GM19023 (cell line): Measurements from ENCODE around the gene TMEM232.
A peak's percentile ranks its signal among the peaks of the same experiment; 100 is the strongest.
"Not testable (repeated sequence)": the region's sequence is repeated elsewhere in the genome, so short reads cannot be mapped to it uniquely, and the experiment has no call there.

Experiments used
- ATAC-seq: cut with Tn5 transposase; IDR thresholded peaks from one replicate; pipeline ENCODE4 v1.9.1; 2021; ENCODE audit warnings: mild to moderate bottlenecking, moderate library complexity; ENCODE audit not compliant: unreplicated experiment

TMEM232 gene

DNA sequence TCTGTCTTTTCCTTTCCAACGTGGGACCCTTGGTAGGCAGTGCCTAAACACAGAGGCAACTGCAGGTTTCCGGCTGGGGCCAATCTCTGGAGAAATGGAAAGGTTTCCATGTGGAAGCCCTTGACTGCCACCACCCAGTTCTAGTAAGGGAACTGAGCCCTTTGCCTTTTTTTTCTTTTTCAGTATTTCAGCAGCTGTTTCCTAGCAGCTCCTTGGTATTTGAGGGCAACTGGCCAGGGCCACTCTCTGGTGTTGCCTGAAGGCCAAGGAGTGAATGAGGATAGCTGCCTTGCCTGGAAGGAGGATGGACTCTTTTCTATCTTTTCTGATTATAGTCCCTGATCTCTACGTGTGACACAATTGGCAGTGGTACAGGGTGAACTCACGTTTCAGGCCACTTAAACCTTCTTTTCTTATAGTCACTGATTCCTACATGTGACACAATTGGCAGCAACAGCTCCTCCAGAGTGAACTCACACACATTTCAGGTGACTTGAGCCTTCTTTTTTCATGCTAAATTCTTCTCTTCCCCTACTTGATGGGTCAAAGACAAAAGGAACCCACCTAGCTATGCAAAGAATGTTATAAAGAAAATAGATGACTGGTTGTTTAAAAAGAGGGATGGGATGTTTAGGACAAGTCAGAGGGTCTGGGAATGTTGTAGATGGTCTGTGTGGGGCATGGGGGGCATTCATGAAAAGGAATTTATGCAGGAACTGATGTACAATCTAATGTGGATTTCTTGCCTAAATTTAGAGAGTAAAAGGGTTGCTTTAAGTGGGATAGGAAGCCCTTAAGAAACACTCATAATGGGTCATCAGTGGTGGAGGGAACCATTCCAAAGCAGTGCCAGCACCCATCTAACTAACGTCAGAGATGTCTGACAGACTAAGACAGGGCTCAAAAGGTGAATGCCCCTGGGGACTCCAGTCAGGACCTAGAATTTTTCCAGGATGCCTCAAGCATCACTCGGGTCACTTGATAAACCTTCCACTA lies 190.1 kb downstream of the TMEM232 start:
- no peak for ATAC-seq

DNA sequence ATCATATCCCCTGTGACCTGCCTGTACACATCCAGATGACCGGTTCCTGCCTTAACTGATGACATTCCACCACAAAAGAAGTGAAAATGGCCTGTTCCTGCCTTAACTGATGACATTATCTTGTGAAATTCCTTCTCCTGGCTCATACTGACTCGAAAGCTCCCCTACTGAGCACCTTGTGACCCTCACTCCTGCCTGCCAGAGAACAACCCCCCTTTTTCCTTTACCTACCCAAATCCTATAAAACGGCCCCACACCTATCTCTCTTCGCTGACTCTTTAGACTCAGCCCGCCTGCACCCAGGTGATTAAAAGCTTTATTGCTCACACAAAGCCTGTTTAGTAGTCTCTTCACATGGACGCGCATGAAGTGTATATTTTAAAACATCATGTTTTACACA lies 191.3 kb downstream of the TMEM232 start:
- not testable (repeated sequence) for ATAC-seq

DNA sequence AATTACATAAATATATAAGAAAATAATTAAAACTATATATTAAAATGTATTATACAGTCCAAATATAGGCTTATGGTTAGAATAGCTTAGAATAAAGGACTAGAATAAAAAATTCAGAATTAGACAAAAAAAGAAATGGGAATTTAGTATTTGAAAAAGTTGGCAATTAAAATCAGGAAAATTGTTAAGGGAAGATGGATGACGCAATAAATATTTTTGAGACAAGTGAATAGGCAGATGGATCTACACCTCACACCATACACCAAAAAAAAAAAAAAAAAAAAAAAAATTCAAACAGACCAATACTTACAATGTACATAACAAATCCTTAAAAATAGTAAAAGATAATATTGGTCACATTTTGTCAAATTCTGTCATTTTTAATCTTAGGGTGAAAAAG lies 200.7 kb downstream of the TMEM232 start:
- ATAC-seq = no peak

DNA sequence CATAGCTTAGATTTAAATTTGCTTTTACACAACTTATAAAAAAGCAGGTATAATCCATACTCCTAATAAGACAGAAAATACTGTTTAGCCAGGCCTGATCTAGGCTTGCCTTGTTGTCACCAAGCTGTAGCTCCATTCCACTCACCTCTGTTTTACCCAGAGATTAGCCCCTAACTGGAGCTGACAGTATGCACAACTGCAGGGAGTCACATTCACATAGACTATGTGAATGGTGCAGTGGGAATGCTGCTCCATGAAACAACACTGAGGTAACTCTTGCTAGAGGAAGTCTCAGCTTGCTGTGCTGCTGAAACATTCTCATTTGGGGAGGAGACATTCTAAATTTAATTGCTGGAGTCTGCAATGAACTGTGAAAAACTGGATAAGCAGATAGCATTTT lies 209.1 kb downstream of the TMEM232 start:
- ATAC-seq = no peak

DNA sequence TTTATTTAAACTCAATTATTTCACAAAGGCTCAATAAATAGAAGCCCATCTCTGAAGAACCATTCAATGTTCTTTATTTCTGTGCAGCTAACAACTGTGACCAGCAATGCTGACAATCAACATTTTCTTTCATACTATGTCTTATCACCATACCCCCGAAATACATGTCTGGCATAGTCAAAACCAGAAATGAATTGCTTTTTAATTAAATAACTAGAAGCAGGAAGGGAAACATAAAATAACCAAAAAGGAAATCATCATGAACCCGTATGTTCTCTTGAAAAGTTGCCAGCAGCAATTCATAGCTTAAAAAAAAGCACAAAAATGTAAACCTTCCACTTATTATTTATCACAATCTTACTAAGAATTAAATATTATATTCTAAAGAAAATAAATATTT lies 212.4 kb downstream of the TMEM232 start:
- ATAC-seq = no peak

DNA sequence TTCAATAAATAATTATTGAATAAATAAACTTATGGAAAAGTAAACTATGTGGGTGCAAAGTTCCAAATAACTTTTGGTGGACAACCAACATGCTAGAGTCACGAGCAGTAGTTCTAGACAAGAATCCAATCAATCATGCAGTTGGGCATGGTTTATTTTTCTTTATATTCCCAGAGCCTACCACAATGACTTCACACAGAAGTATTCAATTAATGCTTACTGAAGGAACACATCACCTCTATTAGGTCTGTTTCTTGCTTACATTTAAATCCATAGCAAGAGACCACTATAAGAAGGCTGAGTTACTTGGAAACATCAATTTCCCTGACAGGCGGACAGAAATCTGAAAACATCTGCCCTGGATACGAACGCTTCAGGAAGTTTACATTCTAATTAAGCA lies 214.2 kb downstream of the TMEM232 start:
- ATAC-seq = no peak

DNA sequence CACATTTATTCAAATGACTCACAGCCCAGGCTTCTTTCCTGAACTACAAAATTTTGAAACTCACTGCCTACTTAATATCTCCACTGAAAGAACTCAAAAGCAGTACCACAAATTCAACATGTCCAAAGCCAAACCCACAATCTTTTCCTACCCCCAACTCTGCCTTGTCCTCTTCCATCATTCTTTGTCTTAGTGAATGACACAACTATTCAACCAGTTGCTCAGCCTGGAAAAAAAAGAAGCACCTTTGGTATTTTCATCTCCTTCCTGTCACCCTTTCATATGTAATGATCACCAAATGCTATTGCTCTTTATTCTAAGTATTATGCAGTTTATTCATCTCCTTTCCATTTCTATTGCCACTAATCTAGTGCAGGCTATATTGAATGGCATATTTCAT lies 216.3 kb downstream of the TMEM232 start:
- ATAC-seq = no peak

DNA sequence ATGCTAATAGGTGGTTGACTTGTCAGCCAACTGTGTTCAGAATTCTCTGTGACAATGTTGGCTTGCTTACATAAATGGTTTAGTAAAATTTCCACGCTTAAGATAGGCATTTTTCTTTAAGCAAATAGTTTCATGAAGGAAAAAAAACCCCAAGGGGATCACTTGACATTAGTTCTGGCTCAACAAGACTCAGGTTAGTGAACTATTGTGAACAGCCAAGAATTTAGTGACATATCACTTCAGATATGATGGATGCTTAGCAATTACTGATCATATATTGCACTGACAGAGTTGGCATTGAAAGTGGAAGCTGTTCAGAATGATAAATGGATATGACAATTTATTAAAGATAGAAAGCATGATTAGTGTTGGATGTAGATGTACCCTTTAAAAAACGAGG lies 218.5 kb downstream of the TMEM232 start:
- ATAC-seq = no peak

DNA sequence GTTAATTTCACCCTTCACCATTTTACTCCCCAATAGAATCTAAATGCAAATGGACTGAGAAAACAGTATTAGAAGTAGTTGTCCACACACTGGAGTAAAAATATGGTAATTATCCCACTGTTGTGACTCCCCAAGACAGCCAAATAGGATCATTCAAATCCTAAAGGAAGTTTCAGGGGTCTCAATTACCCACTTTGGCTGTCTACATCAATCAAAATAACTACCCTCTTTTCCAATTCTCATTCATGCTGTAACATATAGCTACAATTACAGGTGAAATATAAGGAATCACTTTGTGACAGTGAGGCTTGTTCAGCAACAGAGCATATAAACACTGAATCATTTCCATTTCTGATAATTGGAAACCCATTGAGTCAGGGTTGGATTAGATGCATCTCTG lies 220.1 kb downstream of the TMEM232 start:
- no peak for ATAC-seq

DNA sequence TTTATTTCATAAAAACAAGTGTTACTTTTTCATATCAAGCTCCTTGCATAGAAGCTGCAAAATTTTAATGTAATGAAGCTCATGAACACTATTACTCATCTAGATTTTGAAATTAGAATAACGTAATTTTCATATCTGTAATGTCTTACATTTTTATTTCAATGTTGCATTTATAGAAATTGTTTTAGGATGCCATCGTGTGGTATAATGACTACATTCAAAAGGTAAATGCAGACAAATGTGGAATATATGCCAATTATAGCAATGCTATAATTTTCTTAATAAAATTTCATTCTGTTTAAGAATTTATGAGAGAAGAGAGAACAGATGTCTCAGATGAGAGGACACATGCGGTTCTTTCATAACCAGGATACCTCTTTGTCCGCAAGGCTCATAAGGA lies 230.2 kb downstream of the TMEM232 start:
- ATAC-seq = no peak

DNA sequence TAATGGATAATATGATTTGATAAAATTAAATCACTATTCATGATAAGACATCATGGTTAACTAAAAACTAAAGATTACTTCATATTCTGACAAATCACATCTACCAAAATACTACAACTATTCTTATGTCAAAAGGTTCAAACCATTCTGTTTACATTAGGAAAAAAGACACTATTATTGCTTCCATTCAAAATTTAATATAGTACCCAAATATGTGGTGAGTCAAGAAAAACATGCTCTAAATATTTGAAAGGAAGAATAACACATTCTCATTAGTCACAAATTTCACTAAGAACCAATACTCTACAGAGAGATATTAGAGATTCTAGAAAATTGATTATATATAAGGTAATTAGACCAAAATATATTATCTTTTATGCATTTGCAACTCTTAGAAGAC lies 234.0 kb downstream of the TMEM232 start:
- ATAC-seq = no peak

DNA sequence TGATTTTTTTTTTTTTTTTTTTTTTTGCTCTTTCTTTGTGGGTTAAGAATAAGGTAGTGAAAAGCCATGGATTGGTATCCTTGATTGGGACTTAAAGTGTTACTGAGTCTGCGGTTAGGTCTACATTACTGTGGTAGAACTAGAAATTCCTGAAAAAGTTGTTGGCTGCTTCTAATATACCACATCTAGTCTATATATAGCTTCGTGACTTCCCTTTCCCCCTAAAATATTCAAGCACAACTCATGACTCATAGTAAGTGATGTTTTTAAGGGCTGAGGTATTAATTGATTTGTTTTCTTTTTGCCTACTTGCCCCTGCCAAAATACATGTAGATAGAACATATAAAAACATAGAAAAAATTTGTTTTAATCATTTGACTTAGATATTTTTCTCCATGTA lies 247.6 kb downstream of the TMEM232 start:
- no peak for ATAC-seq

DNA sequence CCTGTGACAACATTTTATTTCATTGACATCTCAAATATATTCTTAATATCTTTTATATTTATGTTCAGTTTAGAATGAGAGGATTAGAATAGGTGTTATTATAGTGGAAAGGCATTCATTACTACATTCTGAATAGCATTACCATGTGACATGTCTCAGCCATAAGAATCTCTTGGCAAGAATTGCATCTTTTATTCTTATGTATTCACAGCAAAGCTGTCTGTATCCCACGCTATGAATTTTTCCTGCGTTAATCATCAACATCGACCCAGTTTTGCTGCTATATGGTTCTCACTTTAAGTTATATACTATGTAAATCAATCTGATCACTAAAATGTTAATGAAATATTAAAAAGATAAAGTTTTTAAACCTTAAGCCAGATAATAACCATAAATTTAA lies 248.6 kb downstream of the TMEM232 start:
- no peak for ATAC-seq

DNA sequence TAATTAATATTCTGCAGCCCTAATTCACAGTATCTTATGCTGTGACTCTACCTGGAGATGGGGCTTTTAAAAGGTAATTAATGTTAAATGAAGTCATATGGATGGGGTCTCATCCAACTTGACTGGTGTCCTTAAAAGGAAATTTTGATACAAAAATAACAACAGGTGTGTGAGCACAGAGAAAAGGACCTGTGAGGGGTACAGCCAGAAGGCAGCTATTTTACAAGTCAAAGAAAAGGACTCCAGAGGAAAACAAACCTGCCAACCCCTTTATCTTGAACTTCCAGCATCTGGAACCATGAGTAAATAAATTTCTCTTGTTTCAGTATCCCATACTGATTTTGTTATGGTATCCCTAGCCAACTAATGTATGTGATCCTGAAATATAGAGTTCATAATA lies 250.3 kb downstream of the TMEM232 start:
- ATAC-seq = no peak

DNA sequence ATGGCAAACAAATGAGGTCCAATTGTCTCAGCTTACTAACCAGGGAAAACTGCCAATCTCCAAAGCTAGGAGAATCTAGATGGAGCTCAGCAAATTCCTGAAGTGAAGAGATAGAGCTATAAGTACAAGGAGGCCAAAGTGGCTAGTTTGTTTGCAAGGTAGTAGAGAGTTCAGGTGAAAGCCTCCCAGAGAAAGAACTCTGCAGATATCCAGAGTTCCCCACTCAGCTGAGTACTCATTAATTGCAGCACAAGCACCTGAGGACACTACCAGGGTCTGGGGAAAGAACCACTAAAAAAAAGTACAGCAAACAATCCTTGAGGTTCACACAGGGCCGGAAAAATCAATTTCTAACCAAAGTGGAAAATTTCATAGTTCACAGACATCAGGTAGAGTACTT lies 250.9 kb downstream of the TMEM232 start:
- no peak for ATAC-seq

DNA sequence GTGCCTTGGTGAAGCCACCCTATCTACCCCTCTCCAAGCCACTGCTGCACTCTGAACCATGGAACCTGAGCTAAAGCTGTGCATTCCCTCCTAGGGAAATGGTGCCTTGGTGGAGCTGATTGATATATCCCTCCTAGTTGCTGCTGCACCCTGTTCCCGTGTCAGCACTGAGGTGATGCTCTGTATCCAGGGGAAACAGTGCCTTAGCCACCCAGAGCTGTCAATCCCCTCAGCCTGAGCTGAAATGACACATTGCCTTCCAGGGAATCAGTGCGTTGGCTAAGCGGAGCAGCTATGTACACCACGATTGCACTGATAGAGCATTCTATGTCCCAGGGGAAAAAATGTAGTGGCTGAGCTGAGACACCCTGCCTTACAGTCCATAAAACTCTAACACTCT lies 257.0 kb downstream of the TMEM232 start:
- no peak for ATAC-seq

DNA sequence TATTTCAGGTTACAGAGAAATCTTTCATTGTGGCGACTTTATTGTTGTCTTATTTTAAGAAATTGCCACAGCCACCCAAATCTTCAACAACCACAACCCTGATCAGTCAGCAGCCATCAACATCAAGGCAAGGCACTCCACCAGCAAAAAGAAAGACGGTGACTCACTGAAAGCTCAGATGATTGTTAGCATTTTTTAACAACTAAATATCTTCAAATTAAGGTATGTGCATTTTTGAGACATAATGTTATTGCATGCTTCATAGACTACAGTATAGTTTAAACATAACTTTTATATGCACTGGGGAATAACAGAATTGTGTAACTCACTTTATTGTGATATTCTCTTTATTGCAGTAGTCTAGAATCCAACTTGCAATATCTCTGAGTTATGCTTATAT lies 263.4 kb downstream of the TMEM232 start:
- ATAC-seq = no peak

DNA sequence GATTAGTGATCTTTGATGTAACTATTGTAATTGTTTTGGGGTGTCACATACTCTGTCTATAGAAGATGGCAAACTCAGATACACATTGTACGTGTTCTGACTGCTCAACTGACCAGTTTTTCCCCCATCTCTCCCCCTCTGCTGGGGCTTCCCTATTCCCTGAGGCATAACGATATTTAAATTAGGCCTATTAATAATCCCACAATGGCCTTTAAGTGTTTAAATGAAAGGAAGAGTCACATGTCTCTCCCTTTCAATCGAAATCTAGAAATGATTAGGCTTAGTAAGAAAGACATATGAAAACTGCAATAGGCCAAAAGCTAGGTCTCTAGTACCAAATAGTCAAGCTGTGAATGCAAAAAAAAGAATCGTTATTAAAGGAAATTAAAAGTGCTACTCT lies 265.6 kb downstream of the TMEM232 start:
- no peak for ATAC-seq

DNA sequence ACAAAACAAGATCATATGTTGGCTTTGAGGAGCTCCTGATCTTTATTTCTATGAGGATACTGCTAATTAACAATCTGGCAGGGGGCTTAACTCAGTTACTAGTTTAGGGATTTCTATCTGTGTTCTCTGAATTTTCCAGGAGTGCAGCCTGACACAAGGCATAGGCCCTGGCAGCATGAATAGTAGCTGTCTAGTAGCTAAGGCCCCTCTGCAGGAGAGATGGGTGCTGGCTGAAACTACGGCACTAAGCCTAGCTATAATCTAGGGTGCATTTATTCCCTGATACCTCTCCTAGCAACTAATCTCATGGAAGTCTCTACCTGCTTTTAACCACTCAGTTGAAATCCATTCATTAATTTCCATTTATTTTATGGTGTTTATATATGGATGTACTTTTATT lies 268.2 kb downstream of the TMEM232 start:
- no peak for ATAC-seq

DNA sequence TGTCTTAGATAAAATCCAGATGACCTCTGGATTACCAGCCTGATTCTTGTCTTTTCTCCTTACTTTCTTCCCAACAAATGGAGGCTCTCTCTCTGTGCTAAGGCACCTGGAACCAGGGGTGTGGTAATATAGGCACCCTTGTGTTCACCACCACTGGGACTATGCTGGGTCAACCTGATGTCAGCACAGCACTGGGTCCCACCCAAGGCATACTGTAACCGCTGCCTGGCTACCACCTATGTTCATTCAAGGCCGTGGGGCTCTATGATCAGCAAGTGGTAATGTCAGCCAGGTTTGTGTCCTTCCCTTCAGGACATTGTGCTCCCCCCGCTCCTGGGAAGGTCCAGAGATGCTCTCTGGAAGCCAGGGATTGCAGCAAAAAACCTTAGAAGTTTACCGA lies 283.6 kb downstream of the TMEM232 start:
- ATAC-seq = no peak

DNA sequence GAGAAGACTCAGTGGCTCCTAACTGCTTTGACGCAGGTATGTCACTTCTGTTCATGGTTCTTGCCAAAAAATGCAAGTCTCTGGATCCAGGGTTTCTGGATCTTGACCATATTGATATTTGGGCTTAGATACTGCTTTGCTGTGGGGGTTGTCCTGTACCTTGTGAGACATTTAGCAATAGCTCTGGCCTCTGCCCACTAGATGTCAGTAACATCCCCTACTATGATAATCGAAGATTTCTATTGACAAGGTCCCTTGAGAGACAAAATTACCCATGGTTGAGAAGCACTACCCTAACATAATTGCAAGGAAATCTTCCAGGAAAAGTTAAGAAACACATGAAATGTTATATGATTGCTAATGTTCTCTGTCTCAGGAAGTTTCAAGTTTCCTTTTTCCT lies 285.4 kb downstream of the TMEM232 start:
- ATAC-seq = peak; percentile 54

DNA sequence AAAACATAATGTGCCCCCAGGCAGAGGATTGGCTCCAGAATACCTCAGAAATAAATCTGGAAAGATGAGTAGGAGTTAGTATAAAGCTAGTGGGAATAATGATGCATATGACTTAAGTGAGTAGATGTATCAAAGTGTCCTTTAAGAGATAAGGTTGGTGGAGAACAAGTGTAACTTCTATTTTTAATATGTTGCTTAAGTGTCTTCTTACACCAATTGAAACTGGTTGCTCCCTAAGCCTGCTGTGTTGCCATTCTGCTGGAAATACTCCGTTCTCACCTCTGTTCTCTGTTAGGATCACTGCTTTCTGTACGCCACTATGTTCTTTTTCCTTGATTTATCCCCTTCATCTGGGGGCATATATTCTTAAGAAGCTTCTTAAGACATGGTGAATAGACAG lies 286.4 kb downstream of the TMEM232 start:
- no peak for ATAC-seq

DNA sequence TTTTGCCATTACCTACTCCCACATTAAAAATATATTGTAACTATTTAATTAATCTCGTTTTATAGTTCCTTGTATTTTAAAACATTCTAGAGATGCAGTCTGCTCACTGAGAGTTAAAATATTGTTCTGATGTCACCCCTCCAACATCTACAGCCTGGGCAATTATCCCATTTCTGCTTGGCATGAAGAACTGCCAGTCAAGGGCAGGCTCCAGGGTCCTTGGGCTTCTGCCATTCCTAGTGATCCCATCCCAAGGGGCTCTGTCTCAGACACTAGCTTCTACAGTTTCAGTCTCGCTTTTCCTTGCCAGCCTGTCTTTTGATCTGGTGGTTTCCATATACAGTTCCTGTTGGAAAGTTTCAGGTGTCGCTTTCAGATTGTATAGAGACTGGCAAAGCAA lies 287.2 kb downstream of the TMEM232 start:
- ATAC-seq = no peak
